Fibroblast of skin of left biceps (primary cell): ENCODE data around the gene GRIN2A.

ENCODE experiments used
- DNase-seq, 2 experiments: peaks; one replicate each; pipeline ENCODE4 v3.0.0-alpha.2; 2013; ENCODE audit warnings: low read depth in 2 of 2

Gene GRIN2A

GRCh38 chr16:9969580-9969979, 212.6 kb downstream of the GRIN2A start:
- DNase-seq: no peak

- DNase-seq: no peak
Observed at GRCh38 chr16:9966569-9967157, 215.6 kb downstream of the GRIN2A start.

GRCh38 chr16:9965079-9965478, 217.1 kb downstream of the GRIN2A start:
- DNase-seq: no peak

GRCh38 chr16:9964426-9964825, 217.8 kb downstream of the GRIN2A start:
- DNase-seq: no peak

- no peak for DNase-seq
Observed at GRCh38 chr16:9957433-9957832, 224.8 kb downstream of the GRIN2A start.

- no peak for DNase-seq
Observed at GRCh38 chr16:9957002-9957401, 225.2 kb downstream of the GRIN2A start.

GRCh38 chr16:9955677-9956076, 226.6 kb downstream of the GRIN2A start:
- DNase-seq: no peak

- no peak for DNase-seq
Observed at GRCh38 chr16:9953908-9954570, 228.2 kb downstream of the GRIN2A start.

- no peak for DNase-seq
Observed at GRCh38 chr16:9950658-9951057, 231.6 kb downstream of the GRIN2A start.

- no peak for DNase-seq
Observed at GRCh38 chr16:9949396-9949795, 232.8 kb downstream of the GRIN2A start.

- DNase-seq: no peak
Observed at GRCh38 chr16:9948933-9949332, 233.3 kb downstream of the GRIN2A start.

GRCh38 chr16:9946022-9946720, 236.1 kb downstream of the GRIN2A start:
- no peak for DNase-seq

GRCh38 chr16:9943121-9943520, 239.1 kb downstream of the GRIN2A start:
- no peak for DNase-seq

- DNase-seq: no peak
Observed at GRCh38 chr16:9941245-9941644, 241.0 kb downstream of the GRIN2A start.

- DNase-seq: no peak
Observed at GRCh38 chr16:9934723-9935508, 247.3 kb downstream of the GRIN2A start.

- no peak for DNase-seq
Observed at GRCh38 chr16:9932919-9933653, 249.1 kb downstream of the GRIN2A start.

- no peak for DNase-seq
Observed at GRCh38 chr16:9932000-9932399, 250.2 kb downstream of the GRIN2A start.

GRCh38 chr16:9929836-9930235, 252.4 kb downstream of the GRIN2A start:
- DNase-seq: no peak

- no peak for DNase-seq
Observed at GRCh38 chr16:9929313-9929712, 252.9 kb downstream of the GRIN2A start.

- no peak for DNase-seq
Observed at GRCh38 chr16:9922441-9922840, 259.8 kb downstream of the GRIN2A start.

GRCh38 chr16:9921997-9922396, 260.2 kb downstream of the GRIN2A start:
- DNase-seq: no peak

GRCh38 chr16:9919460-9919859, 262.8 kb downstream of the GRIN2A start:
- no peak for DNase-seq
